Epithelial cell of proximal tubule (primary cell): ENCODE data around the gene RPN2. TPM values are rescaled to one million over a fixed set of nuclear protein-coding genes. Genes with fewer than 3 reads are reported as not detected.

ENCODE experiments used
- DNase-seq: peaks from one replicate; pipeline ENCODE4 v3.0.0-alpha.2; 2011; ENCODE audit warnings: low read depth
- H3K4me3 ChIP-seq: 2 replicates; pipeline ENCODE4 v1.5.1; 2011; ENCODE audit warnings: low read depth, mild to moderate bottlenecking, low read length
- total RNA-seq: library from RNA; depleted of rRNA; stranded (reverse); fragments of >200 nt; gene quantifications from 2 replicates; pipeline ENCODE4 v1.2.3, GENCODE V29; 2015
- TF ChIP-seq, protein P1 (sequence below): conservative IDR thresholded peaks from 2 replicates; pipeline ENCODE4 v1.5.1; 2012; ENCODE audit warnings: low read depth, mild to moderate bottlenecking, low read length

Gene RPN2
- total RNA-seq, 1 donor from 2014 or later, result 165 TPM

GRCh38 chr20:37235065-37235464 lies 55.9 kb downstream of the RPN2 start:
- DNase-seq, result no peak
- no peak overlapping the region for H3K4me3 ChIP-seq
- TF ChIP-seq, protein P1, sequence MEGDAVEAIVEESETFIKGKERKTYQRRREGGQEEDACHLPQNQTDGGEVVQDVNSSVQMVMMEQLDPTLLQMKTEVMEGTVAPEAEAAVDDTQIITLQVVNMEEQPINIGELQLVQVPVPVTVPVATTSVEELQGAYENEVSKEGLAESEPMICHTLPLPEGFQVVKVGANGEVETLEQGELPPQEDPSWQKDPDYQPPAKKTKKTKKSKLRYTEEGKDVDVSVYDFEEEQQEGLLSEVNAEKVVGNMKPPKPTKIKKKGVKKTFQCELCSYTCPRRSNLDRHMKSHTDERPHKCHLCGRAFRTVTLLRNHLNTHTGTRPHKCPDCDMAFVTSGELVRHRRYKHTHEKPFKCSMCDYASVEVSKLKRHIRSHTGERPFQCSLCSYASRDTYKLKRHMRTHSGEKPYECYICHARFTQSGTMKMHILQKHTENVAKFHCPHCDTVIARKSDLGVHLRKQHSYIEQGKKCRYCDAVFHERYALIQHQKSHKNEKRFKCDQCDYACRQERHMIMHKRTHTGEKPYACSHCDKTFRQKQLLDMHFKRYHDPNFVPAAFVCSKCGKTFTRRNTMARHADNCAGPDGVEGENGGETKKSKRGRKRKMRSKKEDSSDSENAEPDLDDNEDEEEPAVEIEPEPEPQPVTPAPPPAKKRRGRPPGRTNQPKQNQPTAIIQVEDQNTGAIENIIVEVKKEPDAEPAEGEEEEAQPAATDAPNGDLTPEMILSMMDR, result no peak

- TF ChIP-seq, protein P1, result no peak
- no peak for DNase-seq
- no peak overlapping the region for H3K4me3 ChIP-seq
These were observed 57.3 kb downstream of the RPN2 start for GRCh38 chr20:37236462-37236861.

DNA sequence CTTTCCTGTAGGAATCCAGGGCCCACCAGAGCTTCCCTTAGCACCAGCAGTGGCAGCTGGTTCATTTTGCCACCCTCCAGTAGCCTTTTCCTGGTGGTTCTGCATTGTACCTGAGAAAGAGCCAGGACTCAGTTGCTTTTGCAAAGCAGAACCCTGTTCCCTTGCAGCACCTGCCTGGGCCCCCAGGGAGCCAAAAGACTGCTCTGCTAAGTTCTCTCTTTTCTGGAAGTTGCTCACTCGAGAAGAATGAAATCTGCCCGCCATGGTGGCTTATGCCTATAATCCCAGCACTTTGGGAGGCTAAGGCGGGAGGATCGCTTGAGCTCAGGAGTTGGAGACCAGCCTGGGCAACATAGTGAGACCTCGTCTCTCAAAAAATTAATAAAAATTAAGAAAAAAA lies 58.5 kb downstream of the RPN2 start:
- no peak overlapping the region for H3K4me3 ChIP-seq
- DNase-seq, result no peak
- TF ChIP-seq, protein P1, result no peak

- TF ChIP-seq, protein P1, result no peak
- H3K4me3 ChIP-seq, result no peak overlapping the region
- no peak for DNase-seq
These were observed 59.3 kb downstream of the RPN2 start for GRCh38 chr20:37238426-37238825.

- no peak for DNase-seq
- no peak overlapping the region for H3K4me3 ChIP-seq
- TF ChIP-seq, protein P1, result no peak
These were observed 59.9 kb downstream of the RPN2 start for GRCh38 chr20:37238935-37239451.

GRCh38 chr20:37240337-37241067 lies 61.4 kb downstream of the RPN2 start:
- TF ChIP-seq, protein P1, result no peak
- no peak for DNase-seq
- H3K4me3 ChIP-seq, result no peak overlapping the region

DNA sequence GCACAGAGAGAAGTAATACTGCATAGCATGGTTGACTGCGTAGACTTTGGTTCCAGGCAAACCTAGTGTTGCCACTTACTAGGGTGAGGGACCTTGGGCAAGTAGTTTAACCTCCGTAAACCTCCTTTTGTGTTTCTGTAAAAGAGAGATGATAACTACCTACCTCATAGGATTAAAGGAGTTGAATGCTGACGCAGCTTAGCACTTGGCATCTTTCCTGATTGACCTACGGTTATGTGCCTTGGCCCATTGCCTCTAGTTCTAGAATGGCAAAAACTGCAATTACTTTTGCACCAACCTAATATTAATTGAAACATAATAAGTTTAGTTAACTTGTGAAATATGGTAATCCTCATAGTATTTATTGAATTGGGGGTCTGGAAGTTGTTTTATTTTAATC lies 63.4 kb downstream of the RPN2 start:
- TF ChIP-seq, protein P1, result no peak
- no peak for DNase-seq
- no peak overlapping the region for H3K4me3 ChIP-seq
